ENCODE results near the gene BFSP2. TPM values are rescaled to one million over a fixed set of nuclear protein-coding genes. Genes with fewer than 3 reads are reported as not detected.

Gene BFSP2
- total and polyA plus RNA-seq, 2 experiments from 2014 or later: not detected

DNA sequence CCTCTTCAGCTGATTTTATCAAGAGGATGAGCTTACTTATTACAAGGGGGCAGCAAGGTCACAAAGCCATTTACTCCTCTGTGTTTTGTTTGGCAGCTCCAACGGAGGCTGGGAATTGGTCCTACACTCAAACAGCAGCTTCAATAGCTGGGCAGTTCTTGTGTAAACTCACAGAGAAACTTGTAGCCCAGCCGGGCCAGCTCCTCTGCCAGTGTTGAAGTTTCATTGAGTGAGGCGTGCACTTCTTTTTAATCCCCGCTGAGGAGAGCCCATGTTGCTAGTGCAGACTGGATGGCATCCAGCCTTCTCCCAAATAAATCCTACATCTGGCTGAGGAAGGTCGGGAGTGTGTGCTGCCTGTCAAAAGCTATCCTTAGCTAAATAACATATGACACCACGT is 59.5 kb downstream of the BFSP2 start:
- Histone ChIP-seq H3K4me3 (no peak overlapping the region), H3K4me1 (ENCODE audit: insufficient read depth) (peaks cover 19% of the 10 kb centered on the region), H3K79me2 (no peaks in the 10 kb centered on the region), H2AFZ (no peak overlapping the region), H3K27ac (peak overlapping the region; percentile 36), H3K27me3 (no peaks in the 10 kb centered on the region), H3K9me3 (ENCODE audit: low read depth) (no peaks in the 10 kb centered on the region), H3K9me2 (replicated peaks; ENCODE audit: insufficient read depth) (no peaks in the 10 kb centered on the region), H4K20me1 (ENCODE audit: insufficient read depth, poor library complexity, severe bottlenecking) (no peaks in the 10 kb centered on the region), H3K36me3 (replicated peaks; ENCODE audit: insufficient read depth, low read depth) (no peaks in the 10 kb centered on the region), H3K4me2 (no peak overlapping the region)
- no peak for DNase-seq (ENCODE audit: low spot score)
- TF ChIP-seq, protein P1, sequence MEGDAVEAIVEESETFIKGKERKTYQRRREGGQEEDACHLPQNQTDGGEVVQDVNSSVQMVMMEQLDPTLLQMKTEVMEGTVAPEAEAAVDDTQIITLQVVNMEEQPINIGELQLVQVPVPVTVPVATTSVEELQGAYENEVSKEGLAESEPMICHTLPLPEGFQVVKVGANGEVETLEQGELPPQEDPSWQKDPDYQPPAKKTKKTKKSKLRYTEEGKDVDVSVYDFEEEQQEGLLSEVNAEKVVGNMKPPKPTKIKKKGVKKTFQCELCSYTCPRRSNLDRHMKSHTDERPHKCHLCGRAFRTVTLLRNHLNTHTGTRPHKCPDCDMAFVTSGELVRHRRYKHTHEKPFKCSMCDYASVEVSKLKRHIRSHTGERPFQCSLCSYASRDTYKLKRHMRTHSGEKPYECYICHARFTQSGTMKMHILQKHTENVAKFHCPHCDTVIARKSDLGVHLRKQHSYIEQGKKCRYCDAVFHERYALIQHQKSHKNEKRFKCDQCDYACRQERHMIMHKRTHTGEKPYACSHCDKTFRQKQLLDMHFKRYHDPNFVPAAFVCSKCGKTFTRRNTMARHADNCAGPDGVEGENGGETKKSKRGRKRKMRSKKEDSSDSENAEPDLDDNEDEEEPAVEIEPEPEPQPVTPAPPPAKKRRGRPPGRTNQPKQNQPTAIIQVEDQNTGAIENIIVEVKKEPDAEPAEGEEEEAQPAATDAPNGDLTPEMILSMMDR (IDR thresholded peaks at IDR 0.05; ENCODE audit: poor library complexity): no peak
- TF ChIP-seq EZH2 (IDR thresholded peaks at IDR 0.05; ENCODE audit: borderline replicate concordance) (no peak), EZH2phosphoT487 (IDR thresholded peaks at IDR 0.05; ENCODE audit: low read depth, severe bottlenecking, unreplicated experiment) (no peak)
- 41% methylated on average over 6 of the region's 6 CpGs for WGBS (ENCODE audit: low lambda C conversion rate, missing lambda C conversion rate)

DNA sequence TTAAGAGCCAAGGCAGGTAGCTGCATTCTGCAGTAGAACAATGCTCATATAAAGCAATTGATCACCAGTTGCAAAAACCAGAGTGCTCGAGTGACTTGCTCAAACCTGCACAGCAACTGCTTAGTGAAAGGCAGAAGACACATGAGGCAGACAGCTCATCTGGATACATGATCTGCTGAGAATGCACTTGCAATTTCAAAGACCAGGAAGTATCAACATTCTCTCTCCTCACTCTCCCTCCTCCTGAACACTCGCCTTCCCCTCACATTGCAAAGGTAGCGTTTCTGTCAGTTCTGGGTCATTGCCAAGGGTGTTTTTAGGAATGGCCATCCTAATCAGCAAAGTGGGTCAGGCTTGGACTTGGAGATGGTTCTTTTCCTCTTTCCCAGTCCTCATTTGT is 61.0 kb downstream of the BFSP2 start:
- Histone ChIP-seq H3K27ac (peak overlapping the region; percentile 51), H3K9me2 (replicated peaks; ENCODE audit: insufficient read depth) (no peaks in the 10 kb centered on the region), H3K4me1 (ENCODE audit: insufficient read depth) (peaks cover 19% of the 10 kb centered on the region), H4K20me1 (ENCODE audit: insufficient read depth, poor library complexity, severe bottlenecking) (no peaks in the 10 kb centered on the region), H3K9me3 (ENCODE audit: low read depth) (no peaks in the 10 kb centered on the region), H3K4me2 (peak overlapping the region; percentile 52), H3K4me3 (no peak overlapping the region), H3K27me3 (no peaks in the 10 kb centered on the region), H2AFZ (no peak overlapping the region), H3K79me2 (no peaks in the 10 kb centered on the region), H3K36me3 (replicated peaks; ENCODE audit: insufficient read depth, low read depth) (no peaks in the 10 kb centered on the region)
- no peak for TF ChIP-seq EZH2 (IDR thresholded peaks at IDR 0.05; ENCODE audit: borderline replicate concordance)
- TF ChIP-seq, protein P1 (IDR thresholded peaks at IDR 0.05; ENCODE audit: poor library complexity): no peak
- no peak for TF ChIP-seq EZH2phosphoT487 (IDR thresholded peaks at IDR 0.05; ENCODE audit: low read depth, severe bottlenecking, unreplicated experiment)
- WGBS (ENCODE audit: low lambda C conversion rate, missing lambda C conversion rate): 56% methylated on average over 3 of the region's 3 CpGs
- DNase-seq (ENCODE audit: low spot score): no peak

DNA sequence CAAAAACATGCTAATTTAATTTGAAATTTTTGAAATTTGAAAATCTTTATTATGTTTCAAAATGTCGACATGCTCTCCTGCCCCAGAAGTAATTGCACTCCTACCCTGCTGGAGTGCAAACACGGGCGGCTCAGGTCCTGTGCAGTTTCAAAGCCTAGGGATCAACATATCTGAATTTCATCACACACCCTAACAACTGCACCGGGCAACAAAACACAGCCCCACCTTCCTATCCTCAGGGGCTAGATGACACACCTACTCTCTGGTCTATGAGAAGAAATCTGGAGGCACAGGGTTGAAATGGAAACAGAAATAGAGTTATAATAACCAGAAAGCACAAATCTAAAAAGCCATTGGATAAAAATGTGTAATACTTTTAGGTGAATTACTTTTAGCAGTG is 61.4 kb downstream of the BFSP2 start:
- 21% methylated on average over 4 of the region's 4 CpGs for WGBS (ENCODE audit: low lambda C conversion rate, missing lambda C conversion rate)
- Histone ChIP-seq H3K79me2 (no peaks in the 10 kb centered on the region), H3K9me3 (ENCODE audit: low read depth) (no peaks in the 10 kb centered on the region), H3K4me3 (no peak overlapping the region), H3K27me3 (no peaks in the 10 kb centered on the region), H3K27ac (peak overlapping the region; percentile 51), H3K36me3 (replicated peaks; ENCODE audit: insufficient read depth, low read depth) (no peaks in the 10 kb centered on the region), H3K4me2 (peak overlapping the region; percentile 52), H3K9me2 (replicated peaks; ENCODE audit: insufficient read depth) (no peaks in the 10 kb centered on the region), H4K20me1 (ENCODE audit: insufficient read depth, poor library complexity, severe bottlenecking) (no peaks in the 10 kb centered on the region), H3K4me1 (ENCODE audit: insufficient read depth) (peaks cover 19% of the 10 kb centered on the region), H2AFZ (no peak overlapping the region)
- DNase-seq (ENCODE audit: low spot score): peak; percentile 45
- TF ChIP-seq EZH2 (IDR thresholded peaks at IDR 0.05; ENCODE audit: borderline replicate concordance) (no peak), EZH2phosphoT487 (IDR thresholded peaks at IDR 0.05; ENCODE audit: low read depth, severe bottlenecking, unreplicated experiment) (no peak)
- TF ChIP-seq, protein P1 (IDR thresholded peaks at IDR 0.05; ENCODE audit: poor library complexity): no peak
